ENCODE measurements around the gene LRRN2.

DNA sequence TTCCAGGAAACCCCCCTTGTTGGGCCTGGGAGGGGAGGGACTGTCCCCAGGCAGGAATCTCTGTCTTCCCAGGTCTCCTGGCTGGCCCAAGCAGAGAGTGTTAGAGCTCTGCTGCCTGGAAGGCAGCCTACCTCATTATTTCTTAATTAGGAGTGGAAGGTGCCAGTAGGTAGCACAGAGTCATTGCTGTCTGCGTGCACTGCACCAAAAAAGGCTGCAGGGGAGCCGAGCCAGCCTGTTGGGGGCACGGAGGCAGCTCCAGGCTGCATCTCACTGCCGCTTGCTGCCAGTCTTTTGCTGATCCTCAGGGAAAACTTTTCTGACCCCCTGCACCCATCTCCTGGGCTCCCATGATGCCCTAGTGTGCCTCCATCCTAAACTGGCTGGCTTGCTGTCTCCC is 58.1 kb downstream of the LRRN2 start:
- TF ChIP-seq CTCF (conservative IDR thresholded peaks at IDR 0.05; ENCODE audit: low read depth in 2 of 2) (no peak), CREB1 (CRISPR knock-in tag; IDR thresholded peaks at IDR 0.05; ENCODE audit: low read depth) (no peak), POLR2AphosphoS5 (IDR thresholded peaks at IDR 0.05; ENCODE audit: low read depth) (no peak), EZH2phosphoT487 (IDR thresholded peaks at IDR 0.05; ENCODE audit: unreplicated experiment) (no peak), EZH2 (IDR thresholded peaks at IDR 0.05; ENCODE audit: low read depth, unreplicated experiment) (no peak), ZNF331 (CRISPR knock-in tag; IDR thresholded peaks at IDR 0.05; ENCODE audit: low read depth) (no peak), REST (IDR thresholded peaks at IDR 0.05; ENCODE audit: unreplicated experiment) (no peak)

All from GM23338 (cell line).